ENCODE data around the gene MEGF6.

The MEGF6 gene

GRCh38 chr1:3459051-3459908, 152.0 kb downstream of the MEGF6 start:
- DNase-seq (ENCODE audit: low spot score), result no peak

GRCh38 chr1:3457910-3458883, 153.1 kb downstream of the MEGF6 start:
- no peak for DNase-seq (ENCODE audit: low spot score)

- DNase-seq (ENCODE audit: low spot score), result no peak
These were observed 154.1 kb downstream of the MEGF6 start for GRCh38 chr1:3456964-3457909.

- DNase-seq (ENCODE audit: low spot score), result no peak
These were observed 154.8 kb downstream of the MEGF6 start for GRCh38 chr1:3456449-3456963.

- no peak for DNase-seq (ENCODE audit: low spot score)
These were observed 155.4 kb downstream of the MEGF6 start for GRCh38 chr1:3455670-3456448.

- no peak for DNase-seq (ENCODE audit: low spot score)
These were observed 156.3 kb downstream of the MEGF6 start for GRCh38 chr1:3454811-3455618.

- DNase-seq (ENCODE audit: low spot score), result no peak
These were observed 157.2 kb downstream of the MEGF6 start, which contains the start of gene ARHGEF16 for GRCh38 chr1:3453891-3454810. ARHGEF16 (plus strand) TSS chr1:3454665; CDS start chr1:3463085, 8,420 bp downstream.

GRCh38 chr1:3453203-3453761, 158.0 kb downstream of the MEGF6 start:
- DNase-seq (ENCODE audit: low spot score), result peak; percentile 39

GRCh38 chr1:3452866-3453175, 158.5 kb downstream of the MEGF6 start:
- DNase-seq (ENCODE audit: low spot score), result no peak

- no peak for DNase-seq (ENCODE audit: low spot score)
These were observed 159.1 kb downstream of the MEGF6 start for GRCh38 chr1:3451994-3452865.

GRCh38 chr1:3450983-3451382, 160.3 kb downstream of the MEGF6 start:
- no peak for DNase-seq (ENCODE audit: low spot score)

- no peak for DNase-seq (ENCODE audit: low spot score)
These were observed 161.0 kb downstream of the MEGF6 start for GRCh38 chr1:3450202-3450863.

- DNase-seq (ENCODE audit: low spot score), result no peak
These were observed 166.6 kb downstream of the MEGF6 start for GRCh38 chr1:3444736-3445135.

- no peak for DNase-seq (ENCODE audit: low spot score)
These were observed 167.0 kb downstream of the MEGF6 start for GRCh38 chr1:3444298-3444697.

- DNase-seq (ENCODE audit: low spot score), result no peak
These were observed 167.5 kb downstream of the MEGF6 start for GRCh38 chr1:3443807-3444206.

- no peak for DNase-seq (ENCODE audit: low spot score)
These were observed 168.4 kb downstream of the MEGF6 start for GRCh38 chr1:3442901-3443300.

- no peak for DNase-seq (ENCODE audit: low spot score)
These were observed 169.0 kb downstream of the MEGF6 start for GRCh38 chr1:3442331-3442730.

All from hematopoietic multipotent progenitor cell treated with erythropoietin and hydrocortisone succinate and interleukin-3 and kit ligand, for 17 days (in vitro differentiated cells).